ENCODE measurements around the gene RAD23B. TPM values are rescaled to one million over a fixed set of nuclear protein-coding genes. Genes with fewer than 3 reads are reported as not detected.

The RAD23B gene
- total and polyA plus RNA-seq, 2 experiments from 2014 or later, result 18.9 to 124 TPM

GRCh38 chr9:107279086-107279485, 4.0 kb upstream of the RAD23B start:
- peaks cover 42% of the 10 kb centered on the region for H3F3A ChIP-seq (ENCODE audit: insufficient read depth)
- no peak overlapping the region for H3K4me2 ChIP-seq (ENCODE audit: unreplicated experiment)
- H4K20me1 ChIP-seq (ENCODE audit: insufficient read depth), result no peaks in the 10 kb centered on the region
- H2AFZ ChIP-seq, result no peak overlapping the region
- peaks cover 56% of the 10 kb centered on the region for H3K4me1 ChIP-seq (ENCODE audit: insufficient read depth)
- H3K4me3 ChIP-seq, result no peak overlapping the region
- in situ Hi-C loops (cut with MboI), result no loop called here
- H3K9me3 ChIP-seq (ENCODE audit: low read depth), result no peaks in the 10 kb centered on the region
- no peaks in the 10 kb centered on the region for H3K36me3 ChIP-seq (ENCODE audit: low read depth)
- H3K9me2 ChIP-seq (ENCODE audit: insufficient read depth), result no peaks in the 10 kb centered on the region
- no peak overlapping the region for H3K9ac ChIP-seq
- no peaks in the 10 kb centered on the region for H3K27me3 ChIP-seq (replicated peaks; ENCODE audit: insufficient read depth)
- H3K27ac ChIP-seq, result no peak overlapping the region
- H3K79me2 ChIP-seq (ENCODE audit: insufficient read depth), result peaks cover 14% of the 10 kb centered on the region
- TF ChIP-seq EZH2 (IDR thresholded peaks at IDR 0.05; ENCODE audit: insufficient read depth, poor library complexity, severe bottlenecking), result no peak
- no peak for TF ChIP-seq EZH2phosphoT487 (IDR thresholded peaks at IDR 0.05; ENCODE audit: insufficient read depth, low read depth)
- DNase-seq, result no peak
- 96 to 97% methylated on average over 7 of the region's 7 CpGs for WGBS, 2 experiments (ENCODE audit: low coverage in 1 of 2, low lambda C conversion rate in 2 of 2, missing lambda C conversion rate in 2 of 2)

GRCh38 chr9:107280543-107280942, 2.5 kb upstream of the RAD23B start:
- TF ChIP-seq EZH2 (IDR thresholded peaks at IDR 0.05; ENCODE audit: insufficient read depth, poor library complexity, severe bottlenecking), result no peak
- no peak for TF ChIP-seq EZH2phosphoT487 (IDR thresholded peaks at IDR 0.05; ENCODE audit: insufficient read depth, low read depth)
- Histone ChIP-seq H3F3A (ENCODE audit: insufficient read depth) (peaks cover 43% of the 10 kb centered on the region), H3K4me1 (ENCODE audit: insufficient read depth) (peaks cover 43% of the 10 kb centered on the region), H3K27ac (peak overlapping the region; percentile 23; the same call in 1 of the 2 replicates), H3K9me2 (ENCODE audit: insufficient read depth) (no peaks in the 10 kb centered on the region), H3K4me3 (no peak overlapping the region), H3K4me2 (ENCODE audit: unreplicated experiment) (no peak overlapping the region), H3K9me3 (ENCODE audit: low read depth) (no peaks in the 10 kb centered on the region), H4K20me1 (ENCODE audit: insufficient read depth) (0 out of 2 replicates have a peak, but pooled peaks cover 8% of the 10 kb centered on the region), H3K36me3 (ENCODE audit: low read depth) (peaks cover 2% of the 10 kb centered on the region; the same call in 1 of the 2 replicates), H3K27me3 (replicated peaks; ENCODE audit: insufficient read depth) (no peaks in the 10 kb centered on the region), H3K9ac (no peak overlapping the region), H3K79me2 (ENCODE audit: insufficient read depth) (peaks cover 29% of the 10 kb centered on the region), H2AFZ (no peak overlapping the region)
- in situ Hi-C loops (cut with MboI), result no loop called here
- 65 to 69% methylated on average over 3 of the region's 3 CpGs for WGBS, 2 experiments (ENCODE audit: low coverage in 1 of 2, low lambda C conversion rate in 2 of 2, missing lambda C conversion rate in 2 of 2)
- DNase-seq, result peak; percentile 69

GRCh38 chr9:107281184-107281583, 1.9 kb upstream of the RAD23B start:
- no peak for TF ChIP-seq EZH2 (IDR thresholded peaks at IDR 0.05; ENCODE audit: insufficient read depth, poor library complexity, severe bottlenecking)
- no peak for TF ChIP-seq EZH2phosphoT487 (IDR thresholded peaks at IDR 0.05; ENCODE audit: insufficient read depth, low read depth)
- Histone ChIP-seq H3K4me3 (no peak overlapping the region), H3K36me3 (ENCODE audit: low read depth) (peaks cover 3% of the 10 kb centered on the region; the same call in 1 of the 2 replicates), H3K4me1 (ENCODE audit: insufficient read depth) (peaks cover 42% of the 10 kb centered on the region), H3K27me3 (replicated peaks; ENCODE audit: insufficient read depth) (no peaks in the 10 kb centered on the region), H3F3A (ENCODE audit: insufficient read depth) (peaks cover 44% of the 10 kb centered on the region), H3K79me2 (ENCODE audit: insufficient read depth) (peaks cover 35% of the 10 kb centered on the region), H3K27ac (no peak overlapping the region), H3K9me2 (ENCODE audit: insufficient read depth) (no peaks in the 10 kb centered on the region), H4K20me1 (ENCODE audit: insufficient read depth) (peaks cover 14% of the 10 kb centered on the region; the same call in 1 of the 2 replicates), H2AFZ (no peak overlapping the region), H3K4me2 (ENCODE audit: unreplicated experiment) (no peak overlapping the region), H3K9me3 (ENCODE audit: low read depth) (no peaks in the 10 kb centered on the region), H3K9ac (no peak overlapping the region)
- DNase-seq, result no peak
- WGBS, 2 experiments (ENCODE audit: low coverage in 1 of 2, low lambda C conversion rate in 2 of 2, missing lambda C conversion rate in 2 of 2), result 79 to 90% methylated on average over 1 of the region's 1 CpG
- in situ Hi-C loops (cut with MboI), result no loop called here

GRCh38 chr9:107281922-107282667, 984 bp upstream of the RAD23B start:
- WGBS, 2 experiments (ENCODE audit: low coverage in 1 of 2, low lambda C conversion rate in 2 of 2, missing lambda C conversion rate in 2 of 2), result 33 to 34% methylated on average over 13 of the region's 13 CpGs
- Histone ChIP-seq H3K9ac (peak overlapping the region; percentile 90), H3K4me2 (ENCODE audit: unreplicated experiment) (peak overlapping the region; percentile 82), H2AFZ (peak overlapping the region; percentile 88), H3K4me3 (peak overlapping the region; percentile 78), H3K4me1 (ENCODE audit: insufficient read depth) (peaks cover 42% of the 10 kb centered on the region), H3F3A (ENCODE audit: insufficient read depth) (peaks cover 35% of the 10 kb centered on the region), H3K9me2 (ENCODE audit: insufficient read depth) (no peaks in the 10 kb centered on the region), H3K36me3 (ENCODE audit: low read depth) (peaks cover 3% of the 10 kb centered on the region; the same call in 1 of the 2 replicates), H3K9me3 (ENCODE audit: low read depth) (no peaks in the 10 kb centered on the region), H3K27ac (peak overlapping the region; percentile 75), H3K27me3 (replicated peaks; ENCODE audit: insufficient read depth) (no peaks in the 10 kb centered on the region), H3K79me2 (ENCODE audit: insufficient read depth) (peaks cover 44% of the 10 kb centered on the region), H4K20me1 (ENCODE audit: insufficient read depth) (peaks cover 22% of the 10 kb centered on the region)
- DNase-seq, result no peak
- in situ Hi-C loops (cut with MboI), result no loop called here
- TF ChIP-seq EZH2phosphoT487 (IDR thresholded peaks at IDR 0.05; ENCODE audit: insufficient read depth, low read depth) (no peak), EZH2 (IDR thresholded peaks at IDR 0.05; ENCODE audit: insufficient read depth, poor library complexity, severe bottlenecking) (no peak)

Data from GM23248 (cell line).